ENCODE data around the gene SELENOP.
"Not testable (repeated sequence)": the region's sequence is repeated elsewhere in the genome, so short reads cannot be mapped to it uniquely, and the experiment has no call there.

The SELENOP gene

GRCh38 chr5:42825422-42826148, 13.9 kb upstream of the SELENOP start:
- no peak for DNase-seq

- no peak for DNase-seq
Measured at GRCh38 chr5:42824347-42824976, 12.8 kb upstream of the SELENOP start.

DNA sequence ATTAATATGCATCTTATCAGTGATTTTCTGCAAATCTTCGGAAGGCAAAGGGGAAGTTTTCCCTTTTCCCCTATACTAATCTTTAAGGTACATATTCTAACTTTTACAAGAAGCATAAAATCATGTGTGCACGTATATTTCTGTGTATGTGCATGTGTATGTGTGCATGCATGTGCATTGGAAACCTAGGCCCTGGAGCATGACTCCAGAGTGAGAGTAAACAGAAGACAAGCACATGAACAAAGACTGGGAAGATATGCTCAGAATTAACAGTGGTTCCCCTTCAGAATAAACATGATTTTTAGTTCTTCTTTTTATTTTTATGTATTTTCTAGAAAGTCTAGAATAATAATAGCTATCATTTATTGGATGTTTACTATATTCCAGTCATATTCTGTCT, 10.9 kb upstream of the SELENOP start:
- DNase-seq: no peak

DNA sequence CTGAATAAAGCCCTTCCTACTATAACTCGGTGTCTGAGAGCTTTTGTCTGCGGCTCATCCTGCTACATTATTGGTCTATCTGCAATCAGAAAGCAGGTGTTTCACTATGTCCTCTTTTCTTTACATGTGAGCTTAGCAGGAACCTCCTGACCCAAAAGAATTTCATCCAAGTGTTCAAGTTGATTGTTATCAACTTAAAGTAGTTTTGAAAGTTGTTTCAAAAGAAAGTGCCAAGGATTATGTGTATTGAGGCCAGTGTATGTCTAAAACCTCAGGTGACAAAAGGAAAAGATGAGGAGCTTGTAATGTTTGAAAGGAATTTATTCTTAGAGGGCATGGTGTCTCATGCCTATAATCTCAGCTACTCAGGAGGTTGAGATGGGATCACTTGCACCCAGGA, 8.1 kb upstream of the SELENOP start:
- no peak for DNase-seq

DNA sequence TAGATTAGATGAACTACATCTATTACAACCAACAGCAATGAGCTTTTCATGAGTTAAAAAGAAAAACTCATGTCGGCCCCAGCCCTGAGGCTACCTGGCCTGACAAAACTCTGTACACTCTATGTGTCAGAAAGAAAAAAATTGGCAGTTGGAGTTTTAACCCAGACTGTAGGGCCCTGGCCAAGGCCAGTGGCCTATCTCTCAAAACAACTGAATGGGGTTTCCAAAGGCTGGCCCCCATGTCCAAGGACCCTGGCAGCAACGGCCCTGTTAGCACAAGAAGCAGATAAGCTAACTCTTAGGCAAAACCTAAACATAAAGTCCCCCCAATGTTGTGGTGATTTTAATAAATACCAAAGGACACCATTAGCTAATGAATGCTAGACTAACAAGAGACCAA, 4.9 kb upstream of the SELENOP start:
- DNase-seq: not testable (repeated sequence)

DNA sequence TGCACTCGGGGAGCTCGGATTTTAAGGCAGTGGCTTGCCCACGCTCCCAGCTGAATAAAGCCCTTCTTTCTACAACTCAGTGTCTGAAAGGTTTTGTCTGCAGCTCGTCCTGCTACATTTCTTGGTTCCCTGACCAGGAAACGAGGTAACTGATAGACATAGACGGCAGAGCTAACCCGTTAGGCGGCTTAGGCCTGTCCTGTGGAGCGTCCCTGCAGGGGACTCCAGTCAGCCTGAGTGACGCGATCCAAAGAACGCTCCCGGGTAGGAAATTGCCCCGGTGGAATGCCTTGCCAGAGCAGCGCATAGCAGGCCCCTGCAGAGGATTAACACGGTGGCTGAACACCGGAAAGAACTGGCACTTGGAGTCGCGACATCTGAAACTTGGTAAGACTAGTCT, 1.8 kb upstream of the SELENOP start:
- no peak for DNase-seq

GRCh38 chr5:42812620-42813019, 928 bp upstream of the SELENOP start:
- no peak for DNase-seq

GRCh38 chr5:42810834-42811590, 680 bp downstream of the SELENOP start:
- no peak for DNase-seq

GRCh38 chr5:42808888-42809611, 2.6 kb downstream of the SELENOP start:
- DNase-seq: no peak

GRCh38 chr5:42807722-42808447, 3.8 kb downstream of the SELENOP start:
- no peak for DNase-seq

- no peak for DNase-seq
Measured at GRCh38 chr5:42806701-42807262, 4.9 kb downstream of the SELENOP start.

GRCh38 chr5:42806004-42806700, 5.5 kb downstream of the SELENOP start:
- DNase-seq: no peak

DNA sequence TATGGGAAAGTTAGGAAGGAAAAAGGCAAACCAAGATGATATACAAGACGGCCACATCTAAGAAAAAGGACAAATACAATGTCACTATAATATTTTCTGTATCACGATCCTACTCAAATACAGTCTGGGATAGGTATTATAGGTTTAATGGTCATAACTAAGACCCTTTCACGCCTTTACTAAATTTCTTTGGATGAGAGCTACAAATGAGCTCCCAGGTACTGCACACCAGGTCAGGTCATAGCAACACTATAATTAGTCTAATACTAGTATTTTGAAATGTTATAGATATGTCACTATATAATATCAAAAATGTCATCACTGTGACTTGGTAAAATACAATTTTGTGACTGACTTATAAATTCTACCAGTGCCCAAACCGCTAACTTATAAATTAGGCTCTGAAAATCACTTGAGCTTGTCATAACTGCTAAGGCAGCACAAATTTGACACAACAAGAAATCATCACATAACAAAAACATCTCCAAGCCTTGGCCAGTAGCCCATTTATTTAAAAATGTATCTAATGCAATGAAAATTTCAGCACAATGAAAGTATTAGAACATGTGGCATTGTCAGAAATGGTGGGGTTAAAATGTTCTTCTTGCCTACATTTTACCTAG, 6.9 kb downstream of the SELENOP start:
- DNase-seq: no peak

GRCh38 chr5:42801516-42802166, 10.1 kb downstream of the SELENOP start:
- no peak for DNase-seq

DNA sequence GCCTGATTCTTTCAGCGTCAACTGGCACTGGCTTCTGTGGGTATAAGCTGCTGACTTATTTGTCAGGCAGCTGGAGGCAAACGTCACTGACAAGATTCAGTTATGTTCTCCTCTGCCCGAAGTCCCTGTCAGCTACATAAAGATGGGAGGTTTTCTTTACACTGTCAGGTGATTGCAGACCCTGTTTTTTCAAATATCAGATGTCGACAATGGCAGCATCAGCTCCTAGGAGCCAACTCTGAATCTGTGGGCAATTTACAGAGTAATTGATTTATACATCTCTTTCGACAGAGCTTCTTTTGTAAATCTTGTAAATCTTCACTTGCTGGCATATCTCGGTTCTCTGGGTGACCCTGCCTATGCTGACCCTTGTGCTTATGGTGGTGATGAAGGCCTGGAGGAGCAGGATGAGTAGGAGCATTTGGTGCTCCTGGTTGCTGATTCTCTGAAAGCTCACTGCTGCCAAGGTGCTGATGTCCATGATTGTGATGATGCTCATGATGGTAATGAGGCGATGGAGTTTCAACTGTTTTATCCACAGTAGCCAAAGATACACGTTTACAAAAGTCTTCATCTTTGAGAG, 10.9 kb downstream of the SELENOP start:
- no peak for DNase-seq

DNA sequence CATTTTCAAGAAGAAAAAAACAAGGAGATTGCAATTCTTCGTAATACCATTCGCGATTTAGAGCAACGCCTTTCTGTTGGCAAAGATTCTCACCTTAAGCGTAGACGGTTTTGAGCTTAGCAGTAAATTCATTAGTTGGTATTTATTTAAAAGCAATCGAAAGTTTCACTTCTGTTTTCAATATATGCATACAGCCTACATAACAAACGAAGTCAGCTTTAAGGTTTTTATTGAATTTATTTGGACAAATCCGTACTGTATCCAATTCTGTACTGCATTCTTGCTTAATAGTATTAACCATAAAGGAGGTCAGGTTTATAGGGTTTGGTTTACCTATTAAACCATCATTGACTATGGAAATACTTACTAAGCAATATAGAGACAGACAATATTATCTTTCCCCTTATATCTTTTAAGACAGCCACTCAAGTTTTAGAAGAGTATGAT, 12.0 kb downstream of the SELENOP start:
- no peak for DNase-seq

GRCh38 chr5:42799241-42799608, 12.5 kb downstream of the SELENOP start:
- no peak for DNase-seq

DNA sequence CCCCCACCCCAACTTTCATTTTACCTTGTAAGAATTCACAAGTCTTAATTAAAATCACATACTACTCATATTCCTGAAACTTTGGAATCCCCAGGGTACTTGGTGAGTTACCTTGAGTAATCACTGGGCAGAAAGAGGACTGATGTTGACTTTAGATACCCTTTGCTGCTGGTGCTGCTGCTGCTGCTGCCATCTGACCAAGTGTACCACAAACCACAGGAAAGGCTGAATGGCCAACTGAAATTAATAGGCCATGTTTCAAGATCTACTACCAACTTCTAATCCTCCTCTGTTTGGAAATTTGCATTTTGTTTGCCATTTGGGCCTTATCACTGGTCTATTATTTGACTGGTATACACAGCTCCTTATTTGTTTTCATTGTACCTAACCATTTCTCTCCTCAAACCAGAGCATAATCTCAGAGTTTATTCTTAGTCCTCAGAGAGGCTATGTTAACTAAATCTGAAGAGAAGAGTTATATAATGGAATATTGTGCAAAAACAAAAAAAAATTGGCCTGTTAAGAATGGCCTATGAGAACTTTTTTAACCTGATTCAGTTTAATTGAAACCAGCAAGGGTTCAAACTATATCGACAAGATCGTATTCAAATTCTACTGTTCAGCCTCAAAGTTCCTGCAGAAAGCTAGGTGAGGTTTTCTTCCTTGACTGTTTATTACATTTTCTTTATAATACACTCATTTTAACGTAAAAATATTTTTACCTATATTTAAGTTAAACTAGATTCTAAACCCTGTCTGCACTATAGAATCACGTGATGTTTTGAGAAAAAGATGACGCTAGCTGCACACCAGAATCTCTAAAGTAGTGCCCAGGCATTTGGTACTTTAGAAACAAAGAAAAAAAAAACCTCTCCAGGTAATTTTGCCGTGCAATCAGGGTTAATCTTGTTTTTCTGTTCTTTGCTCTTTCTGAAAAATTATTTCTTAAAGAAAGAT, 13.1 kb downstream of the SELENOP start:
- DNase-seq: no peak

DNA sequence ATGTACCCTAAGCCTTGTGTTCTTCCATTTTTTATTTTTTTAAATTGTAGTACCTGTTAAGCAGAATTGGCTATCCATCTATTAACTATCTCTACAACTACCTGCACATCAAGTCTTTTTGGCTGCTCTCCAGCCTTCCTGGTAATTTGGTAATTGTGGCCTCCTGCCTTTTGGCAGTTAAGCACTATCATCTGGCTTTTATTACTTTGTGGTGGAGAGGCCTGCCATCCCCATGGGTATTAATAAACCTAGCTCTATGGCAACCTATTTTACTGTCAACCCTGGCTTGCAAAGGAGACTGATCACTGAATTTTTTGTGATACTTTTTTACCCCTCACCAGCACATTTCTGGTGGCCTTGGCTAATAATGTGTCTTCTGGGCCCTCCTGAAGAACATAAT, 20.5 kb downstream of the SELENOP start:
- no peak for DNase-seq

Data from NCI-H1694 treated with DMSO at 0.1 percent for 48 hours (cell line).